Astrocyte (in vitro differentiated cells and primary cell): ENCODE results near the gene OXNAD1. TPM values are rescaled to one million over a fixed set of nuclear protein-coding genes. Genes with fewer than 3 reads are reported as not detected.
A peak's percentile ranks its signal among the peaks of the same experiment; 100 is the strongest.
"Not testable (repeated sequence)": the region's sequence is repeated elsewhere in the genome, so short reads cannot be mapped to it uniquely, and the experiment has no call there.

Experiments
- DNase-seq: peaks from one replicate; pipeline ENCODE4 v3.0.0-alpha.2; 2010; ENCODE audit warnings: low read depth
- FAIRE-seq: peaks from 2 replicates; lab custom pipeline; 2011; peaks lifted over from hg19 to GRCh38; lab: Jason Lieb, UNC
- H2AFZ ChIP-seq: 2 replicates; pipeline ENCODE4 v1.6.0; 2012; ENCODE audit warnings: low read depth, low read length, inconsistent platforms
- H3K27ac ChIP-seq: 2 replicates; pipeline ENCODE4 v1.5.1; 2011; ENCODE audit warnings: low read depth, low read length, inconsistent platforms
- H3K27me3 ChIP-seq: 2 replicates; pipeline ENCODE4 v1.6.0; 2011; ENCODE audit warnings: low read length, inconsistent platforms; ENCODE audit not compliant: insufficient read depth
- H3K36me3 ChIP-seq: 2 replicates; pipeline ENCODE4 v1.5.1; 2011; ENCODE audit warnings: low read length, inconsistent platforms; ENCODE audit not compliant: insufficient read depth
- H3K4me1 ChIP-seq: 2 replicates; pipeline ENCODE4 v1.5.1; 2011; ENCODE audit warnings: low read length, inconsistent platforms; ENCODE audit not compliant: insufficient read depth
- H3K4me2 ChIP-seq: 2 replicates; pipeline ENCODE4 v1.6.0; 2012; ENCODE audit warnings: low read length, inconsistent platforms
- H3K4me3 ChIP-seq: 2 replicates; pipeline ENCODE4 v1.5.1; 2011; ENCODE audit warnings: low read depth, mild to moderate bottlenecking, low read length, inconsistent platforms; ENCODE audit not compliant: insufficient read depth
- H3K79me2 ChIP-seq: 2 replicates; pipeline ENCODE4 v1.6.0; 2012; ENCODE audit warnings: mild to moderate bottlenecking, low read length, inconsistent platforms; ENCODE audit not compliant: insufficient read depth
- H3K9ac ChIP-seq: 2 replicates; pipeline ENCODE4 v1.6.0; 2012; ENCODE audit warnings: mild to moderate bottlenecking, low read length, inconsistent platforms
- H3K9me3 ChIP-seq: 2 replicates; pipeline ENCODE4 v1.5.1; 2012; ENCODE audit warnings: low read depth, mild to moderate bottlenecking, low read length, inconsistent platforms; ENCODE audit not compliant: insufficient read depth
- H4K20me1 ChIP-seq: 2 replicates; pipeline ENCODE4 v1.6.0; 2012; ENCODE audit warnings: low read length, inconsistent platforms; ENCODE audit not compliant: insufficient read depth
- H3K27ac Mint-ChIP-seq: one replicate; pipeline ENCODE4 v1.8.0; 2021; ENCODE audit warnings: mild to moderate bottlenecking, mixed read lengths; ENCODE audit not compliant: unreplicated experiment
- H3K27me3 Mint-ChIP-seq: one replicate; pipeline ENCODE4 v1.8.0; 2021; ENCODE audit warnings: low read depth, mixed read lengths; ENCODE audit not compliant: unreplicated experiment
- H3K36me3 Mint-ChIP-seq: one replicate; pipeline ENCODE4 v1.8.0; 2021; ENCODE audit warnings: low read depth, mixed read lengths; ENCODE audit not compliant: unreplicated experiment
- H3K4me1 Mint-ChIP-seq: one replicate; pipeline ENCODE4 v1.8.0; 2021; ENCODE audit warnings: low read depth, mixed read lengths; ENCODE audit not compliant: unreplicated experiment
- H3K4me3 Mint-ChIP-seq: one replicate; pipeline ENCODE4 v1.8.0; 2021; ENCODE audit warnings: mild to moderate bottlenecking, moderate library complexity, mixed read lengths; ENCODE audit not compliant: unreplicated experiment
- H3K9me3 Mint-ChIP-seq: one replicate; pipeline ENCODE4 v1.8.0; 2021; ENCODE audit warnings: mild to moderate bottlenecking, mixed read lengths; ENCODE audit not compliant: unreplicated experiment
- EZH2 ChIP-seq: IDR thresholded peaks from 2 replicates; pipeline ENCODE4 v1.6.1; 2012; ENCODE audit warnings: mild to moderate bottlenecking, low read length, inconsistent platforms; ENCODE audit not compliant: insufficient read depth
- total RNA-seq: library from RNA; stranded (reverse); gene quantifications from 2 replicates; pipeline ENCODE4 v1.2.1, GENCODE V29; 2021
- TF ChIP-seq, protein P1 (sequence below): IDR thresholded peaks from 2 replicates; pipeline ENCODE4 v1.5.1; 2011; ENCODE audit warnings: low read depth, mild to moderate bottlenecking, inconsistent platforms, low read length, moderate library complexity; ENCODE audit not compliant: insufficient read depth

The OXNAD1 gene
- total RNA-seq, 1 donor from 2014 or later = 10.5 TPM

DNA sequence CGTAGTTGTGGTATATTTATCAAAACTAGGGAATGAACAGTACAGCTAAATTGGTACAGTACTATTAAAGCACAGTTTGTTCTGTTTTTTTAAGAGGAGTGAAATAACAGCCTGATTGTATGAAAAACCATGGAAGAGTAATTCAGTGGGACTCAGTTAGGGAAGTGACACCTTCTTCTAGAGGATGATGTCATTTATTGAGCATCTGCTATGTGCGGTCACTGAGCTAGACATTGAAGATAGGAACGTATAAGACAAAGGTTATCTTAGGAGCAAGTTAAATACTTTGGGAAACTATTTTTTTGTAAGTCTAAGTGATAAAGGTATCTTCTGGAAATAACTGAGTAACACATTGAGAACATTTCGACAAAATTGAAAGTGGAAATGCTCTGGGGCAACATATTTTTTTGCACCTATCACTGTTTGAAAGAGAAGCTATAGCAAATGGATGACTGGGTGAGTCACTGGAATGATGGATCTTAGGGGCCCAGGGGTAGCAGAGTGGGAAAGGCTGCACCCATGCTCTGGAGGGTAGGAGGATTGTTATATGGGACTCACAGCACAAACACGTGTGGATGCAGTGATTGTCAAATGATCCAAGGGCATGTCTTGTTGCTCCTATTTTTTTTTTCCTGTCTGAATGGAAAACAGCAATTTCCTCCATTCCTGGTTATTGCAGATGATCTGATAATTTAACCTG is 43.0 kb downstream of the OXNAD1 start:
- H3K27ac Mint-ChIP-seq = peak overlapping the region; percentile 30
- H3K9me3 Mint-ChIP-seq = no peaks in the 10 kb centered on the region
- TF ChIP-seq EZH2 = no peak
- TF ChIP-seq, protein P1, sequence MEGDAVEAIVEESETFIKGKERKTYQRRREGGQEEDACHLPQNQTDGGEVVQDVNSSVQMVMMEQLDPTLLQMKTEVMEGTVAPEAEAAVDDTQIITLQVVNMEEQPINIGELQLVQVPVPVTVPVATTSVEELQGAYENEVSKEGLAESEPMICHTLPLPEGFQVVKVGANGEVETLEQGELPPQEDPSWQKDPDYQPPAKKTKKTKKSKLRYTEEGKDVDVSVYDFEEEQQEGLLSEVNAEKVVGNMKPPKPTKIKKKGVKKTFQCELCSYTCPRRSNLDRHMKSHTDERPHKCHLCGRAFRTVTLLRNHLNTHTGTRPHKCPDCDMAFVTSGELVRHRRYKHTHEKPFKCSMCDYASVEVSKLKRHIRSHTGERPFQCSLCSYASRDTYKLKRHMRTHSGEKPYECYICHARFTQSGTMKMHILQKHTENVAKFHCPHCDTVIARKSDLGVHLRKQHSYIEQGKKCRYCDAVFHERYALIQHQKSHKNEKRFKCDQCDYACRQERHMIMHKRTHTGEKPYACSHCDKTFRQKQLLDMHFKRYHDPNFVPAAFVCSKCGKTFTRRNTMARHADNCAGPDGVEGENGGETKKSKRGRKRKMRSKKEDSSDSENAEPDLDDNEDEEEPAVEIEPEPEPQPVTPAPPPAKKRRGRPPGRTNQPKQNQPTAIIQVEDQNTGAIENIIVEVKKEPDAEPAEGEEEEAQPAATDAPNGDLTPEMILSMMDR = no peak
- no peak overlapping the region for H3K9ac ChIP-seq
- H3K36me3 Mint-ChIP-seq = peaks cover 21% of the 10 kb centered on the region
- H3K9me3 ChIP-seq = no peaks in the 10 kb centered on the region
- no peak overlapping the region for H2AFZ ChIP-seq
- no peak overlapping the region for H3K4me3 Mint-ChIP-seq
- H3K4me2 ChIP-seq = no peak overlapping the region
- H3K27ac ChIP-seq = no peak overlapping the region
- H4K20me1 ChIP-seq = peaks cover 5% of the 10 kb centered on the region
- no peaks in the 10 kb centered on the region for H3K79me2 ChIP-seq
- H3K4me3 ChIP-seq = no peak overlapping the region
- H3K4me1 Mint-ChIP-seq = peaks cover 31% of the 10 kb centered on the region
- DNase-seq (no peak), FAIRE-seq (no peak)
- H3K4me1 ChIP-seq = peaks cover 4% of the 10 kb centered on the region
- no peaks in the 10 kb centered on the region for H3K27me3 ChIP-seq
- H3K36me3 ChIP-seq = no peaks in the 10 kb centered on the region
- no peaks in the 10 kb centered on the region for H3K27me3 Mint-ChIP-seq

- Mint-ChIP-seq H3K36me3 (peaks cover 21% of the 10 kb centered on the region), H3K27me3 (no peaks in the 10 kb centered on the region), H3K27ac (no peak overlapping the region), H3K4me1 (peaks cover 31% of the 10 kb centered on the region), H3K4me3 (no peak overlapping the region), H3K9me3 (no peaks in the 10 kb centered on the region)
- Histone ChIP-seq H4K20me1 (peaks cover 5% of the 10 kb centered on the region), H2AFZ (no peak overlapping the region), H3K4me2 (no peak overlapping the region), H3K9me3 (no peaks in the 10 kb centered on the region), H3K9ac (no peak overlapping the region), H3K4me3 (no peak overlapping the region), H3K79me2 (no peaks in the 10 kb centered on the region), H3K36me3 (peaks cover 3% of the 10 kb centered on the region), H3K4me1 (peaks cover 4% of the 10 kb centered on the region), H3K27ac (no peak overlapping the region), H3K27me3 (no peaks in the 10 kb centered on the region)
- FAIRE-seq (no peak), DNase-seq (no peak)
- TF ChIP-seq EZH2 = no peak
- TF ChIP-seq, protein P1 = no peak
Measured at GRCh38 chr3:16308727-16309126, 43.7 kb downstream of the OXNAD1 start.

- DNase-seq (peak; percentile 82), FAIRE-seq (no peak)
- Histone ChIP-seq H3K79me2 (no peaks in the 10 kb centered on the region), H3K36me3 (peaks cover 11% of the 10 kb centered on the region), H4K20me1 (peaks cover 5% of the 10 kb centered on the region), H3K4me2 (peak overlapping the region; percentile 4), H3K4me1 (peaks cover 4% of the 10 kb centered on the region), H2AFZ (no peak overlapping the region), H3K27ac (no peak overlapping the region), H3K9me3 (no peaks in the 10 kb centered on the region), H3K9ac (no peak overlapping the region), H3K27me3 (no peaks in the 10 kb centered on the region), H3K4me3 (no peak overlapping the region)
- no peak overlapping the region for H3K4me3 Mint-ChIP-seq
- H3K9me3 Mint-ChIP-seq = no peaks in the 10 kb centered on the region
- H3K27me3 Mint-ChIP-seq = no peaks in the 10 kb centered on the region
- no peak for TF ChIP-seq EZH2
- TF ChIP-seq, protein P1 = no peak
- H3K4me1 Mint-ChIP-seq = peaks cover 27% of the 10 kb centered on the region
- peak overlapping the region; percentile 42 for H3K27ac Mint-ChIP-seq
- peaks cover 17% of the 10 kb centered on the region for H3K36me3 Mint-ChIP-seq
Measured at GRCh38 chr3:16309558-16309957, 44.5 kb downstream of the OXNAD1 start.

DNA sequence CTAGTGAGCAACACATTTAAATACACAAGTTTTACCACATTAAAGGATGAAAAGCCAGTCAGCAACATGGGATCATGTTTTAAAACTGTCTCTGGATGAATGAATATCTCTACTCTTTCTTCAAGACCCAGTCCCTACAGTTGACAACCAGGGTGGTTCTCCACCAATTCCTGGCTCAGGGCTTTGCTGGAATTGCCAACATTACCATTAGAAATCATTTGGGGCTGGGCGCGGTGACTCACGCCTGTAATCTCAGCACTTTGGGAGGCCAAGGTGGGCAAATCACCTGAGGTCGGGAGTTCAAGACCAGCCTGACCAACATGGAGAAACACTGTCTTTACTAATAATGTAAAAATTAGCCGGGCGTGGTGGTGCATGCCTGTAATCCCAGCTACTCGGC is 45.5 kb downstream of the OXNAD1 start:
- H3K27ac Mint-ChIP-seq = peak overlapping the region; percentile 53
- not testable (repeated sequence) for H3K4me2 ChIP-seq, H3K4me3 ChIP-seq, H3K27me3 Mint-ChIP-seq, H3K4me3 Mint-ChIP-seq, H3K9me3 Mint-ChIP-seq, H4K20me1 ChIP-seq, H2AFZ ChIP-seq, FAIRE-seq, H3K27ac ChIP-seq, H3K9me3 ChIP-seq, H3K9ac ChIP-seq, H3K4me1 ChIP-seq, DNase-seq, H3K79me2 ChIP-seq, H3K27me3 ChIP-seq
- peaks cover 22% of the 10 kb centered on the region for H3K4me1 Mint-ChIP-seq
- peaks cover 13% of the 10 kb centered on the region for H3K36me3 Mint-ChIP-seq
- peaks cover 13% of the 10 kb centered on the region for H3K36me3 ChIP-seq
